Stimulated activated CD8-positive, alpha-beta memory T cell treated with anti-CD3 and anti-CD28 coated beads, Interleukin-15, amount 100 ng/mL, for 1 hour (primary cell): ENCODE measurements around the gene SOBP.

Source experiments
- DNase-seq: peaks from one replicate; pipeline ENCODE4 v3.0.0-alpha.2; 2020; ENCODE audit warnings: low read depth

Gene SOBP

DNA sequence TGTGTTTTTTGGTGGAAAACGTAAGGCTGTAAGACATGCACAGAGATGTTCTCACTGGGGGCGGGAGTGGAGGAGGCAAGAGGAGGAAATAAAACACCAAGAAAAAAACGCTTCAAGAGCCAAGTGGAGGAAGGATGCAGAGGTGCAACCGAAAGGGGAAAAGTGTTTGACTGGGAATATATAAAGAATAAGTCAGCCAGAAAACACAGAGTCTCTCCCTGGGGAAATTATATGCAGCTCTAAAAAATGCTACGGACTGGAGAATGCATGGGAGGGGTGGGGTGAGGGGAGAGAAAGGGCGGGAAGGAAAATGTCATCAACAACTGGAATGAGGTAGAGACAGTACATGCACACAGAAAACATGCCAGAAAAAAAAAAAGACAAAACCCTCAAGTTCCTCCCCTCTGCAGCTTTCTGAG, 200.7 kb downstream of the SOBP start:
- no peak for DNase-seq

DNA sequence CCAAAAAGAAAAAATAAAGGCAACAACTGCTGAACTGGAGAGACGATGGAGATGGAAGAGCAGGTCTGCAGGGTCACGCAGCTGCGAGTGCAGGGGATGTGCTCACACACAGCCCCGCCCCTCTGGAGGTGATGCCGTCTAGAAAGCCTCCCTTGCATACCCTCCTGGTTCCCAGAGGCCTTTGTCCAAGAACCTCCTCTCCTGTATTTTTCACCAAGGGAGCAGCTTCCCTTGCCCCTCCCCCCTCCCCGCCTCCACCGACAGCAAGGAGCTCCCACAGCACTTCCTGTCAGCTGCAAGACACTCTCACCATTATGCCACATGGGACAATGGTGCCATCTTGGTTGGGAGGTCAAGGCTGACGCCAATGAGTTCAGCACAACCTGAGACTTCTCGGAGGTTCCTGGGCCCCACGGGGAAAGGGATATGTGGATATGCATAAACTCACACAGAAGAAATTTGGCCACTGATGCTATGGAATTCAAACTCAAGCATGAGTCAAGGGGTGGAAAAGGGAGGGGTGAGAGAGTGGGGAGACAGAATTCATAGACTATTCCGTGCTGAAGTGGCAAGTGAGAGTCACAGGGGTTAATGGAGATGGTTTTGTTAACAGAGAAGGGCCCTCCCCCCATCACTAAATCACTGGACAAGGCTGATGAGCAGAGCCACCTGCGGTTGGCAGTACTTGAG, 201.3 kb downstream of the SOBP start:
- no peak for DNase-seq

DNA sequence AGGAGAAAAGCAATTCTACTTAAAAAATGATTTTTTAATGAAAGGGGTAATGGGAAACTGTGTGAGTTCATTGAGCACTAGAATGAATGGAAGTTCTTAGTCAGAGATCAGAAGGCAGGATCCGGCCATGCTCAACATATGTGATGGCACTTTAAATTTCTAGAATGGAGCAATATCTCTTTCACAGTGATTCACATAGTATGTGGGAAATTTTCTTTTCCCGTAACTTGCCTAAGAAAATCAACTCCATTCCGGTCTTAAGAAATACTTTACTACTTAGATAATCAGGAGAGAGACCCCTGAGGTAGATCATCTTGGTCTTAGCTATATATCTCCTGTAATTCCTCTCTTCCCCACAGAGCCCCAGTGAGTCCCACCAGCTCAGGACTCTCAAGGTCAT, 202.4 kb downstream of the SOBP start:
- no peak for DNase-seq

DNA sequence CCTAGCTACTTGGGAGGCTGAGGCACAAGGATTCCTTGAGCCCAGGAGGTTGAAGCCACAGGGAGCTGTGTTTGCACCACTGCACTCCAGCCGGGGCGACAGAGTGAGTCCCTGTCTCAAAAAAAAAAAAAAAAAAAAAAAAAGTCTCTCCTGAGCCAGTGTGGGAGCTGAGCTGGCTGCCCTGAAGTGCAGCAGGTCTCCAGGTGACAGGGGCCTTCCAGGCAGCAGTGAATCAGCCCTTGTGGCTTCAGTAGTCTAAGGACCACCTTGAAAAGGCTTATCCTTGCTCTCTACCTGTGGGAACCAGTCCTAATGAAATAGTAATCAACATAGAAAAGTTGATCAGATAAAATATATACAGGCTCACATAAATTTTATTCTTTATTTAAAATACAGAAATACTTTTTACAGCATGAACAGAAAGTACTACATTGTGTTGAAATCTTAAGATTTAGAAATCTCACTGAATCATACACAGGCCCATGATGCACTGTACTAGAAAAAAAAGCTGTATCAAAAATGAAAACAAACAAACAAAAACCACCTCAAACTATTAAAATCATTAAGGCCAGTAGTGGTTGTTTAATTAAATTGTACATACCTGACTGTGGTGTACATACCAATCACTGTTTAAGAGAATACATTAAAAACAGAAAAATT, 205.3 kb downstream of the SOBP start:
- DNase-seq, result no peak

DNA sequence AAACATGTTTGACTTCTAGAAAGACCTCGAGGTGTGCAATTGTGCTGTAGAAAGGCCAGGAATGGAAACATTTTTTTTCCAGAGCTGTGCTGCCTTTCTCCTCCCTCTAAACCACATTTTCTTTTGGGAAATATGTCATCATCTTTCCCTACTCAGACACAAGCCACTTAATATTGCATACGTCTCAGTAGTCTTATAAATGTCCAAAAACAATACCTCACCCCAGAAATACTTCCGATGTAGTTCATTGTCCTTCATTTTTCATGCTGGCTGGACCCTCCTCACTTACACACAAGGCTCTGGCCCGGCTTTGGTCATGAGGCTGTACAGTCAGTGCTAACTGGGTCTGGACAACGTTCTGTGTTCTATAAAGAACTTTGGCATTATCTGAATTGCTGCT, 207.8 kb downstream of the SOBP start:
- no peak for DNase-seq

DNA sequence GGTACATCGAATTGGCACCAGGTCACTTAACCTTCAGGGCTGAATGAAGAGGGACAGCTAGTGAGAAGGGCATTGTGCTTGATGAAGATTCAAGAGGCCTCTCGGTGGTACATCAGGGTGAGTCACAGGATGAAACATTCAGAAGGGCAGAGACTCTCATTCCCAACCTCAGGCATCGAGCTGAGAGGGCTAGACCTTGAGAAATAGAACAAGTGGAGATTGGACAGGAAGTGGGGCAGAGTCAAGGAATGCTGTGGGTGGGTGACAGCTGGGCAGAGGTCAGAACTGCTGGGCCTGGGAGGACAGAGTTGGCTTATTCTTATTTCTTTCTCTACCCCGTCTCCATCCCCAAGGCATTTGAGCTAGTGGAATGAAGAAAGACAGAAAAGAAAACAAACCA, 208.2 kb downstream of the SOBP start:
- no peak for DNase-seq

DNA sequence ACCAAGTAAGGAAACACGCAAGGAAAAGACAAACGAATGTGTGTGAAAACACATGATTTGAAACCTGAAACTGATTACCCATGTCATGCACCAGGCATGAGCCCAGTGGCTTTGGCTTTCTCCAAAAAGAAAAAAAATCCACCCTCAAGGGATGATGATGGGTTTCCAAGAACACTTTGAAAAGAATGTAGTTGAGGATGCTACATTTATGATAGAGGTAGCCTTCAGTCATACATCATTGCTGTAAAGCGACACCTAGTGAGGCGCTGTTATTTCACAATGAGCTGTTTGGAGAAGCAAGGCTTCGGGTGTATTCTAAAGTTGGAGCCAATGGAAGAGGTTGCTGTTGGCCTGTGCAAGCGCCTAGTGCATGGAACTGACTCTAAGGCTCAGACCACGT, 209.3 kb downstream of the SOBP start:
- no peak for DNase-seq

DNA sequence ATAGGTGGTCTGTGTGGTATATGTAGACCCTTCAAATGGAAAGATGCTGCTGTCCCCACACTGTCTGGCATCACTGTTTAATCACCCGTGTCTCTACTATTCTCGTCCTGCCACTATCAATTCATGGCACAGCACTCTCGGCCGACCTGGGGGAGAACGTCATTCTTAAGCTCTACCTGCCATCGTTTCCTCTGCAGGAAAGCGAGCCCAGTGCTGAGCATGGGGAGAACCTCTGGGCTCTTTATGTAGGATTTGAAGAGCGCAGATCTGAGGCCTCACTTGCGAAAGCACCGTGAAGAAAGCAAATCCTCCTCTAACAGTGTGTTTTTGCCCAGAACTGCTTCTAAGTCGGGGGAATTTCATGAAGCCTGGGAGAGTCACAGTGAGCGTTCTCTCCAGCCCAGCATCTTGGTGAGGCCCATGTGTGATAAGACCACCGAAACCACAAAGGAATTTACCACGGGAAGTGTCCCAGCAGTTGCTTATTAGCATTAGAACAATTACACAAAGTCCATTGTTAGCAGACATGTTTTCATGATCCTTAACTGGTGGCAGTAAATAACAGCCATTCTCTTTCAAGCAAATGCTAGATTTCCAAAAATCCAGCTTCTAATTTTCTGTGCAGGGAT, 209.9 kb downstream of the SOBP start:
- DNase-seq, result no peak

DNA sequence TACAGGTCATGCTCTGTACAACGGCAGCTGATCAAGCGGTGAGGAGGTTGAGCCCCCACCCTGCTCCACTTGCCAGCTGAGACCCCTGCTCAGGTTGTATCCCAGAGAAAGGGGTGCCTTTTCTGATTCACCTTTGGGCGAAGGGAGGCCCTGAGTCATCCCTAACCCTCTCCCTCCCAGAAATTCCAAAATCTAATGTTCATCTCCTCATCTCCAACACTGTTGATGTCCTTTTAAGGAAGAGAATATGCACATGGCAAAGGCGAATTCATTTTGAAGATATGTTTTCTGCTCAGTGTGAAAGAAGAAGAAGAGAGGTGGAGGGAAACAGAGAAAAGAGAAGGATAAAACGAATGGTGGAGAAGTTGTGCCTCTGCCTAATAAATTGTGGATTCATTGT, 213.7 kb downstream of the SOBP start:
- DNase-seq, result no peak

DNA sequence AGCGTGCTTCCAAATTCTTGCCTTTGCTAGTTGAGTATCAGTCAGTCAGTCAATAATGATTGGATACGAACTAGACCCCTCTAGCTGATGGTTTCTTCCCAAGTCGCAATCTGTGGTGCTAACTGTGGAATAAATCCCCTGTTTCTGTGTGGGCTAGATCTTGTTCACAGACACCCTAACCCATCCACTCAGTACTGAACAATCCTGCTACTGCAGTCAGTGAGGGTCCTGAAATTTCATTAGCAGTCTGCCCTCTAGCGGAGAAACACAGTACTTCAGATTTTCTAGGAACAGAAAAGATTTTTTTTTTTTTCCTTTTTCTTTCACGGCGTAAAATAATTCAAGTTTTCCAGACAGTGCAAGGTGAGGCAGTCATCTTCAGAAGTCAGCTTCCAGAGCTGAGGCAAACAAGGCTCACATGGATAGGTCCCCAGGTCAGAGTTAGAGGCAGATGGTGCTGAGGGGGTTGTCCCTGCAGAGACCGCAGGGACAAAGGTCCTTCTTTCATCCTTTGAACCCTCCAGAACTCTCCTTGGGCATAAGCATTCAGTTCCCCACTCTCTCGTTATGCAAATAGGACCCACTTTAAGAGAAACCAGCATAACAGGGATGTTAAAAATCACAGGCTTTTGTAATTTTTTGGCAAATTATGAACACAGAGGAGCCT, 214.6 kb downstream of the SOBP start:
- no peak for DNase-seq

DNA sequence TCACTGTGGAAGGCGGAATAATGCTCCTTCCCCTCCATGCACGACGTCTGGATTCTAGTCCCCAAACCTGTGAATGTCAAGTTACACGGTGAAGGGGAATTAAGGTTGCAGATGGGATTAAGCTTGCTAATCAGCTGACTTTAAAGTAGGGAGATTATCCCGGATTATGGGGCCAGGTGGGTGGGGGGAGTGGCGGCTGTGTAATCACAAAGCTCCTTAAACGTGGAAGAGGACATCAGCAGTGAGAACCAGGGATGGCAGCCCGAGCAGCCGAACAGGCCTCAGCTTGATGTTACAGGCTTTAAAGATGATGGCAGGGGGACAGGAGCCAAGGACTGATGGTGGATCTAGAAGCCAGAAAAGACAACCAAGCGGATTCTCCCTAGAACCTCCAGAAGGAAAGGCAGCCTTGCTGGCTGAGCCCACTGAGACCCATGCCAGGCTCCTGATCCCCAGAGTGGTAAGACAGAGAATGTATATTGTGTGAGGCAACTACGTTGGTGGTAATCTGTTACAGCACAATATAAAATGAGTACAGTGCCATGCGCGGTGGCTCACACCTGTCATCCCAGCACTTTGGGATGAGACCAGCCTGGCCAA, 216.7 kb downstream of the SOBP start:
- no peak for DNase-seq

DNA sequence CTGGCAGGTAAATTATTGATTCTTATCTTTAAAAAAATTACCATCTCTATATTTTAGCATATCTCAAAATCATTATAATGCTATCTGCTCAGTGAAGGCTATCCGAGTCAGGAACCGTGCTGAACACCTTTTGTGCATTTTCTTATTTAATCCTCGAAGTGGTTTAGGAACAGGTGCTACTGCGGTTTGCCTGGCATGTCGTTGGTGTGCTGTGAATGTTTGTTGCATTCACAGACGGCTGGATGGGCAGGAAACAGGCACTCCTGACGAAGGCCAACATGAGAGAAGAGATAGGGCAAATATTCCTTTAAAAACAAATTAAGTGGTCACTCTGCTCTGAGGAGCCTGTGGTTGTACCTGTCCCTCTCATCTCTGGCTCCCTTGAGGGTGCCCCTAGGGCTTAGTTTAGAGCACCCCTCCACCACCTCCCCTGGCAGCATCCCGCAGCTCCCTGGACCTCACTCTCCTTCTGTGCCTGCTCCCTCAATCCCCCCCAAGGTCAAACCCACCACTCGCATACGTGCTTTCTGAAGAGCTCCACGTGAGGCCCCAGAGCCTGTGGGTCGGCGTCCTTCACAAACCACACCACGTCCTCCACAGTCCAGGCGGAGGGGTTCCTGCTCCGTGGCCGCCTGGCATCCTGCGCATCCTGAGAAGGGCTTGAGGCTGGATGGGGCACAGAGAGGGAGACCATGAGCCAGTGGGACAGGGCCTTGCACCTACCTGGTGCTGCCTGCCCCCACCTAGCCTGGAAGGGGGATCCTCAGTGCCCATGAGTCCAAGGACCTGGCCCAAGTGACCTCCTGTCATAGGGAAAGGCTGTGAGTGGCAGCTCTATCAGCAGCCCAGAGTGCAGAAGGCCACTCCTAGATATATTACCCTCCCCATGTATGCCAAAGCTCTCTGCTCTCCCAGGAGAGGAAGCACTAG, 217.7 kb downstream of the SOBP start:
- no peak for DNase-seq

DNA sequence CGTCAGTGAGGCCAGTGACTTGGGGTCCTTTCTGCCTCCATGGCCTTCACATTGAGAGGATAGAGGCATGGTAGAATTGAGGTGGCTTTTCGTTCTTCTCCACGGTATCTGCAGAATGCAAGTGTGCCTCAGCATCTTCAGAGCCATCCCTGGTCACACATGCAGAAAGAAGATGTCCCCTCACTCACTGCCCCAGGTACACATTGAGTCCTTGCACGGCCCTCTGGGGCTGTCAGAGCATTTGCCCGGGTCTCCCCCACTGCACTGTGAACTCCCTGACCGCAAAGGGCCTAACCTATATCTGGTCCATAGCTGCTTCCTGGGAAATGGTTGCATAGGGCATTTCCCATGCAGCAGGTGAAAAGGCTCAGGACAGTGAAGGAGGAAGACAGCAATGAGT, 218.5 kb downstream of the SOBP start:
- DNase-seq, result no peak

DNA sequence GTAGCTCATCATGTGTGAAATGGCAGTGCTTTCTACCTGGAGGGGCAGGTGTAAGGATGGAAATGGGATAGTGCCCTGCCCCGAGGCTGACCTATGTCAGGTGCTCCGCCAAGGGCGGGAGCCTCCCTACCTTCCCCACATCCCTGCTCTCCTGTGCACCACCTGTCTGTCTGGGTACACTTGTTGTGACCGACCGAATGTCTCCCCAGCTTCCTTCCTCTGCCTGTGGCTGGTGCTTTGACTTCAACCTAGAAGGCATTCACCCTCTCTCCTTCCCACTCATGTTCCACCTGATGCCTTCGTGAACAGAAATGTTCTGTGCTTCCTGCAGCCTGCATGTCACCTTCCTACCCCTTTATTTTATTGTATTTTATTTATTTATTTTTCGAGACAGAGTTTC, 219.4 kb downstream of the SOBP start:
- DNase-seq, result no peak
